Femur (tissue), 1 donor: Measurements from ENCODE around the gene PLD4.
A peak's percentile ranks its signal among the peaks of the same experiment; 100 is the strongest.

ENCODE experiments used
- DNase-seq: peaks from one replicate; pipeline ENCODE4 v3.0.0-alpha.2; 2017

The PLD4 gene

DNA sequence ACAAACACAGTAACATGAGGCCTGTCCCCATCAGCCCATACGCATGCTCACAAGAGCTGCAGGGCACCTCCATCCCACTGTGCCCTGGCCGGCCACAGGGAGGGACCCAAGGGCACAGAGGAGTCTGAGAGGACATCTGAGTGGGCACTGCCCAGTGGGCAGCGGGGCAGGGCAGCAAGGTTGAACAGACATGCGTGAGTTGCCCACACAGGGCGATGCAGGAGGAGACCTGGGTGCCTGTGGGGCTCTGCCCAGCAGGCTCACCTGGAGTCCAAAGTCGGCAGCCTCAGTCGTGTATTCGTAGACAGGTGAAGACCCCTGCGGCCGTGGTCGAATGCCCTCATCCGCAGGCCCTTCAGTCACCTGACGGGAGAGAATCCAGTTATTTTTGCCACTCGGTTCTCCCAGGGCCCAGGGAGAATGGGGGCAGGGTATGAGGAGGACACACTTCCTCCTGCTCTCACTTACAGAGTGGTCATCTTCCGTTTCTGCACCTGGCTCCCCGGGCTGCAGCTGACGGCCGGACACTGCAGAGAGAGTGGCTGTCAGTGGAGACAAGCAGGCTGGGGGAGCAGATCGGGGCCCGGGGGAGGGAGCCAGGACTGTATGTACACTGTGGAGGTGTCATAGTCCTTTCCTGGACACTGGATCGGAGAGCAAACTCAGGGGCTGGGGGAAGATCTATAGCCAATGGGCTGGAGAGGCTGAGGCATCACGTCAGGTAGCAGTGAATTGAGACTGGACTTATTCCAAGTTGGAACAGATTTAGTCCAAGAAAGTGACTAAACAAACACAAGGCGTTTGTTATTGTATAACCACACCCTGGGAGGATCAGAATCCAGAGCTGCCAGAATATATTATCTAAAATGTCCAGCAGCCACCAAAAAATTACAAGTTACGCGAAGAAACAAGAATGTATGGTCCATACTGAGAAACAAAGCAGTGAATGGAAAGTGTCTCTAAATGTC, 32.8 kb downstream of the PLD4 start:
- DNase-seq: no peak

DNA sequence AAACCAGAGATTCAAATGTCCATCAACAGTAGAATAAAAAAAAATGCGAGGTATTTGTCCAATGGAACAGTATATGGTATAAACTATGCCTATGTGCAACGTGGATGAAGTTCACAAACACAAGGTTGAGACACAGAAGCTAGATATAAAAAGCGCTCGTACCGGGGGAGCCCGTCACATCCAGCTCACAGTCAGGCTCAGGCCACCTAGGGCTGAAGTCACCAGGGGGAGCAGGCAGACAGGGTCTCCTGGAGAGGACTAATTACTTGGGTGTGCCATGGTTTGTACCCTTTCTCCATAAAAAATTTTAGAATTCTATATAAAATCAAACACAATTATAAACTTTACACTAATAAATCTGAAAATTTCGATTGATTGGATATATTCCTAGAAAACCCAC, 39.9 kb downstream of the PLD4 start:
- no peak for DNase-seq

DNA sequence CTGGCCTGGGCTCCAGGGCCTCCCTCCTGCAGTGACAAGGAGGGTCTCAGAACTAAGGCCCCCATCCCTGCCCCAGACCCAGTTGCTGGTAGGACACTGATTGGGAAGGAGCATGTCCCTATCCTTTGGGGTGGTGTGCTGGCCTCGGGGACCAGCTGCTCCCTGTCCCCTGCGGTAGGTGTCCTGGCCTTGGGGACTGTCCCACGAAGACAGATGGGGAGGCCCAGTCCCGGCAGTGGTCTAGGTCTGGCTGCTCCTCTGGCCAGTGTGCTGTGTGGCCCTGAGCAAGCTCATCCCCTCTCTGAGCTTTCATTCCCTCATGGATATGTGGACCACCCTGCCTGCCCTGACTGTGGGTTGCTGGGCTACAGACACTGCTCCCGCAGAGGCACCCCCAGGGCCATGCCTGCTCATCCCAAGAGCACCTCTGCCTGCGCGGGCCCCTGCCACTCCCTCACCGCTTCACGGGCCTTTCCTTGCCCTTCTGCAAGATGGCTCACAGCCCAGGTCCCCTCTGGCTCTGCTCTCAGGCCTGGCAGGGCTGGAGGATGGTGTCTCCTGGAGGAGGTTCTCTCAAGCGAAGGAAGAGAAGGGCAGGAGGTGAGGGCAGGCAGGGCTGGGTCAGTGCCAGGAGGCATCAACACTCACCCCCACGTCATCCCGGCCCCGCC, 41.0 kb downstream of the PLD4 start:
- DNase-seq: no peak

GRCh38 chr14:104966261-104966865, 41.7 kb downstream of the PLD4 start:
- DNase-seq: no peak

- peak; percentile 40 for DNase-seq
Observed at GRCh38 chr14:104966981-104967385, 42.3 kb downstream of the PLD4 start.

DNA sequence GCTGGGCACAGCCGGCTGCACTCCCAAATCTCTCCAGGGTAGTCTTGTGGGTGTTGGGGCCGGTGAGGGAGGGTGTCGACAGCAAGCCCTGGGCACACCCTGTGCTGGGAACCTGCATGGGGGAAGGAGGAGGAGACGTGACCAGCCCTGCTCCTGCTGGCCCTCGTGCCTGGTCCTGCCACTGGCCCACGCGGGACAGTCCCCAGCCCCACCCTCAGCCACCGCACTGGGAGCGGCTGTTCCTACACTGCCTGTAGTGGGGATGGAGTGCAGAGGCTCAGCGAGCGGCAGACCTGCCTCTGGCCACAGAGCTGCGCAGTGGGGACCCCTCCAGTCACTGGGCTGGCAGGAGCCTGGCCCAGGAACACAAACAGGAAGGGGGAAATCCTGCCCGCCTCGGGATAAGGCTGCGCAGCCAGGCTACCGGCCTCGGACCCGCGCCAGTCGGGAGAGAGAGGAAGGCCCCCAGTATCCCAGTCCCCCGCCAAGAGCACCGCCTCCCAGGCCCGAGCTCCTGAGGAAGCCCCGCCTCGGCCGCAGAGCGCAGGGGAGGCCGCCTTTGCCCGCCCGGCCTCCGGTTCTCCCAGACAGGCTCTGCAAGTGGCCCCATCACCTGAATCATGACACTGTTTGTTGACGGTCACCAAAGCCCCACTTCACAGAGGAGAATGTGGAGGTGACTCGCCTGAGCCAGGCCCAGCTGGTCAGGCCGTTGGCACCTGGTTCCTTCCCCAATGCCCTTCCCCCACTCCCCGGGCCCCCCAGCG, 42.9 kb downstream of the PLD4 start:
- peak; percentile 73 for DNase-seq

GRCh38 chr14:104968153-104968527, 43.5 kb downstream of the PLD4 start:
- peak; percentile 88 for DNase-seq

DNA sequence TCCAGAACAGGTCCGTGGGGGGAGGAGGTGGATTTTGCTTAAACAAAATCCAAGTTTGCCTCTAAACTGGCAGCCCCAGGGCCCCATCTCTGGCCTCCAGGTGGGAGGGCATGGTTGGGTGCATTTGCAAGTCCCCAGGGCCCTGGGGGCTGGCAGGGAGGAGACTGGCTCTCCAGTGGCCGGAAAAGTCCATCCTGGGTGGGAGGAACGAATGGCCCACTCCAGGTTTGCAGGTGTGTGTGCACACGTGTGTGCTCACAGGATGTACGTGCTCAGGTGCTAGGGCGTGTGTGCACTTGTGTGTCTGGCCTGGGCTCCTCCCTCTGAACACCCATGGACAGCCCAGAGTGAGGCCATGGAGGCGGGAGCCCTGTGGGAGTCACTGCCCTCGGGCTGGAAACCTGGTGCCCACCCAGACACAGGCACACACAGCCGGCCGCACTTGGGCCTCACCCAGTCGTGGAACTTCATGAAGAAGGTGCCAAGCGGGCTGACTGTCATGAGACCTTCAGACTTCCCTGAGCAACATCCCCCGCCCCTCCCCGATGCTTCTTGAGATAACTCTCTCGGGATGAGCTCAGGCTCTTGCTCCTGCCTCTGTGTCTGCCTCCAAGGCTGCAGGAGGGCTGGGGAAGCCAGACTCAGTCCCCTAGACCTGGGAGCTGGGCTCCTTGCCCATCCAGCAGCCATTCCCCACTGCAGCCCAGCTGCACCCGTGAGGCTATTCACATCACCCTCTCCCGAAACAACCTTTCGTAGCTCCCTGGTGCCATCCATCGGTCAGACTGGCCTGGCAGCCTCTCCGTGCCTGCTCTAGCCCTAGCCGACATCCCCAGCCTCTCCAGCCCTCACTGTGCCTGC, 44.1 kb downstream of the PLD4 start:
- DNase-seq: peak; percentile 36

- no peak for DNase-seq
Observed at GRCh38 chr14:104969741-104970230, 45.1 kb downstream of the PLD4 start.

DNA sequence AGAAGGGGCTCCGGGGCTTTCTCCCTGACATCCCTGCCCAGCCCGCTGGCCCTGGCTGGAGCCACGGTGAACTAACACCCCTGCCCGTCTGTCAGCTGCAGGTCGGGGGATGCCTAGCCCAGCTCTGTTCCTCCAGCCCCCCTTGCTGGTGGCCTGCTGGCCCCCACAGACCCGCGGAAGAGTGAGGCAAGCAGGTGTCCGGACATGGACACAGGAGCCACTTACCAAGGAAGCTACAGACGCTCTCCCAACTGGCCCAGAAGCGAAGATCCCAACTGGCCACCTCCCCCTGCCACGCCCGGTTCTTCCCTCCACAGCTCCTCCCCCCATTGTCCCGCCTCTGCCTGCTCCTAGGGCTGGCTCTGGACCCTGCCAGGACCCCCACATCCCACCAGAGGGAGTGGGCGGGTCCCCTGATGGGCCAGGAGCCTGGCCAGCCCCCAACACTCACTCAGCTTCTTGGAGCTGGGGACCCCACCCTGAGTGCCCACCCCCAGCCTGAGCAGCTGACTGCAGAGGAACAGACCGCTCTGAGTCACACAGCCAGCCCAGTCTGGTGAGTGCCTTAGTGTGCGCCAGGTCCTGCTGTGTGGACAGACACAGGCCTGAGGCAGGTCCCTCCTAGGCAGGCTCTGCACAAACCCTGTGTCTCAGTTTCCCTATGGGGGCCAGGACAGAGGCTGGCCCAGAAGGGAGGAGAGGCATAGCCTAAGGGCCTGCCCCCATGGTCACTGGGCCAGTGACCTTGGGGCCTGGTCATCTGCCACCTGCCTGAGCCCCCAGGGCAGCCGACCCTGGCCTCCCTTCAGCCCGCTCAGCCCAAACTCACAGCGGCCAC, 45.8 kb downstream of the PLD4 start:
- peak; percentile 83 for DNase-seq

GRCh38 chr14:104971447-104972240, 47.0 kb downstream of the PLD4 start:
- DNase-seq: peak; percentile 31

GRCh38 chr14:104972301-104973134, 47.8 kb downstream of the PLD4 start:
- peak; percentile 76 for DNase-seq

DNA sequence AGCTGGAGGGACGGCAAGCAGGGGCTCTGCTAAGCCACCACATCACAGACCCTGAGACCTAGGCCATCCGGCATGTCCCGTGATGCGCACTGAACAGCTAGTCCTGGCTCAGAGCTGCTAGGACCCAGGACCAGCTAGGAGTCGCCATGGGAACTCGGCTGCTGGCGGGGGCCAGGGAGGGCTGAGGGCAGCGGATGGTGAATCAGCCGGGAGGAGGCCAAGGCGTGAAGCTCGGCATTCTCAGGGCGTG, 48.4 kb downstream of the PLD4 start:
- peak; percentile 86 for DNase-seq

- peak; percentile 89 for DNase-seq
Observed at GRCh38 chr14:104973385-104974145, 48.9 kb downstream of the PLD4 start.

GRCh38 chr14:104974146-104974541, 49.5 kb downstream of the PLD4 start:
- no peak for DNase-seq

- DNase-seq: peak; percentile 18
Observed at GRCh38 chr14:104974665-104975390, 50.1 kb downstream of the PLD4 start.

GRCh38 chr14:104975481-104976197, 51.0 kb downstream of the PLD4 start:
- DNase-seq: peak; percentile 18
